ENCODE measurements around the gene MRPL36.

DNA sequence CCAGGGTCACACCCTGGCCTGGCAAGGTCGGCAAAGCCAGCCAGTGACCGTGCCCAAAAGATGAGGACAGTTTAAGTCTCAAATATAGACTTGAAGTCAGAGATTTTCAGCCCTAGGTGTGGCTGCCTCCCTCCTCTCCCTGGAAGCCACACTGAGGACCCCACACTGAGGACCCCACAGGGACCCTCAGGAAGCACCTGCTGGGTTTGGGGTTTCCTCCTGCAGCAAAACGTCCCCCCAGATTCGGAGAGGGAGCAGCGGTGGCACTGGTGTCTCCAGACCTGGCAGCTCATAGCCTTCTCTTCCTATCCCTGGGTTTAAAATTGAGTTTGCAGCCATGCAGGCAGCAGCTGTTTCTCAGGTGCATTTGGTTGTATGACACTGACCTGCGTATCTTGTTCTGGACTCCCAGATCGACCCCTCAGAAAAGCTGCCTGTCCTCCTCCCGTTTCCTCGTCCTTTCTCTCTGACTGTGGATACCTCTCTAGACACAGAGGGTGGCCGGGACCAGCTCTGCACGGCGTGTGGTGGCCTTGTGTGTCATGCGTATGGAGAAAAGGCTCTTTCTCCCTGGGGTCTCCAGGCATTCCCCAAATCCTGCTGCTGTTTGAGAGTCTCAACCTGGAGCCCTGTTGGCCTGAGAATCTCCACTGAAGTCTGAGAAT is 36.6 kb downstream of the MRPL36 start:
- TF ChIP-seq POLR2A (IDR thresholded peaks at IDR 0.05; ENCODE audit: low read depth, low read length): no peak
- TF ChIP-seq, protein P1, sequence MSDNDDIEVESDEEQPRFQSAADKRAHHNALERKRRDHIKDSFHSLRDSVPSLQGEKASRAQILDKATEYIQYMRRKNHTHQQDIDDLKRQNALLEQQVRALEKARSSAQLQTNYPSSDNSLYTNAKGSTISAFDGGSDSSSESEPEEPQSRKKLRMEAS (IDR thresholded peaks at IDR 0.05; ENCODE audit: insufficient read depth, insufficient read length): no peak
- TF ChIP-seq, protein P2, sequence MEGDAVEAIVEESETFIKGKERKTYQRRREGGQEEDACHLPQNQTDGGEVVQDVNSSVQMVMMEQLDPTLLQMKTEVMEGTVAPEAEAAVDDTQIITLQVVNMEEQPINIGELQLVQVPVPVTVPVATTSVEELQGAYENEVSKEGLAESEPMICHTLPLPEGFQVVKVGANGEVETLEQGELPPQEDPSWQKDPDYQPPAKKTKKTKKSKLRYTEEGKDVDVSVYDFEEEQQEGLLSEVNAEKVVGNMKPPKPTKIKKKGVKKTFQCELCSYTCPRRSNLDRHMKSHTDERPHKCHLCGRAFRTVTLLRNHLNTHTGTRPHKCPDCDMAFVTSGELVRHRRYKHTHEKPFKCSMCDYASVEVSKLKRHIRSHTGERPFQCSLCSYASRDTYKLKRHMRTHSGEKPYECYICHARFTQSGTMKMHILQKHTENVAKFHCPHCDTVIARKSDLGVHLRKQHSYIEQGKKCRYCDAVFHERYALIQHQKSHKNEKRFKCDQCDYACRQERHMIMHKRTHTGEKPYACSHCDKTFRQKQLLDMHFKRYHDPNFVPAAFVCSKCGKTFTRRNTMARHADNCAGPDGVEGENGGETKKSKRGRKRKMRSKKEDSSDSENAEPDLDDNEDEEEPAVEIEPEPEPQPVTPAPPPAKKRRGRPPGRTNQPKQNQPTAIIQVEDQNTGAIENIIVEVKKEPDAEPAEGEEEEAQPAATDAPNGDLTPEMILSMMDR (IDR thresholded peaks at IDR 0.05; ENCODE audit: extremely low read depth in 1 of 2, insufficient read depth in 1 of 2, low read depth in 1 of 2, low read length in 2 of 2): no peak
- no peak for TF ChIP-seq POLR2AphosphoS5 (IDR thresholded peaks at IDR 0.05; ENCODE audit: insufficient read depth, low read depth, low read length)
- no peak for TF ChIP-seq MYC (IDR thresholded peaks at IDR 0.05; ENCODE audit: low read depth, low read length)
- no peak for TF ChIP-seq JUN (IDR thresholded peaks at IDR 0.05; ENCODE audit: borderline replicate concordance, insufficient read depth, insufficient read length, low read depth)

Measured in endothelial cell of umbilical vein (primary cell).